HG03064 (cell line): Measurements from ENCODE around the gene ALG14.
A peak's percentile ranks its signal among the peaks of the same experiment; 100 is the strongest.
"Not testable (repeated sequence)": the region's sequence is repeated elsewhere in the genome, so short reads cannot be mapped to it uniquely, and the experiment has no call there.

Experiments used
- ATAC-seq: cut with Tn5 transposase; IDR thresholded peaks from one replicate; pipeline ENCODE4 v1.9.1; 2021; ENCODE audit warnings: low read depth; ENCODE audit not compliant: unreplicated experiment

Gene ALG14, protein sequence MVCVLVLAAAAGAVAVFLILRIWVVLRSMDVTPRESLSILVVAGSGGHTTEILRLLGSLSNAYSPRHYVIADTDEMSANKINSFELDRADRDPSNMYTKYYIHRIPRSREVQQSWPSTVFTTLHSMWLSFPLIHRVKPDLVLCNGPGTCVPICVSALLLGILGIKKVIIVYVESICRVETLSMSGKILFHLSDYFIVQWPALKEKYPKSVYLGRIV

DNA sequence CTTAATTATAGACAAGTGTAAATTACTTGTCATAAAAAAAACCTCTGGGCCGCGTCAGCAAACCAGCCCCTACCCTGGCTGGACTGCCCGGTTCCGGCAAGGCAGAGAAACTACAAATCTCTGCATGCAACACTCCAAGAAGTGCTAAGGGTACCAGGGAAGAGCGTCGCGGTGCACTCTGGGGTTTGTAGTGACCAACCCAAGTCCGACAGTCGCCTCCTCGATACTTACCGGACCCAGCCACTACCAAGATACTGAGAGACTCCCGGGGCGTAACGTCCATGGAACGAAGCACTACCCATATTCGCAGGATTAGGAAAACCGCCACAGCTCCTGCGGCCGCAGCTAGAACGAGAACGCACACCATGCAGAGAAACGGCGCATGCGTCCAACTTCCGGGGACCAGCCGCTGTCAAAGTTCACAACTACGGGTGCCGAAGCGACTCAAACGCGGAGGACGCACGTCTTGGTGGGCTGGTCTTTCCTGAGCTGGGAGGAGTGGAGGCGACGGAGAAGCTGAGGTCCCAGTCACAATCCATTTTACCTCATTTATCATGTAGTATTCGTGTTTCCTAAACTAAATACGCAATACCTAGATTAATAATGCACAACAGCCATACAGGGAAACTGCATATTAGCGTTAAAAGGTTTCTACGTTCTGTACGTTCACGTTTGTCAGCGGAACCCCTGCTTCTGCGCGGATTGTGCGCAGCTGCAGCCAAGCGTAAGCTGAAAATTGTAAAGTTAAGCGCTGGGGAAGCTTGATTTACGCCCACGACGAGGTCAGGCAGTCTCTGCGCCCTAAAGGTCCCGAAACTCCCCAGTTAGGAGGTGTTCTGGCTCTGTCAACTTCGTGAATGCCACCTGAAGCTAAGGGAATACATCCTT lies at the start of gene ALG14:
Gene ALG14 (minus strand): TSS at position 420 of the 888 bp plus-strand sequence. CDS start 53 bp downstream, at position 367.
- ATAC-seq = peak; percentile 96

DNA sequence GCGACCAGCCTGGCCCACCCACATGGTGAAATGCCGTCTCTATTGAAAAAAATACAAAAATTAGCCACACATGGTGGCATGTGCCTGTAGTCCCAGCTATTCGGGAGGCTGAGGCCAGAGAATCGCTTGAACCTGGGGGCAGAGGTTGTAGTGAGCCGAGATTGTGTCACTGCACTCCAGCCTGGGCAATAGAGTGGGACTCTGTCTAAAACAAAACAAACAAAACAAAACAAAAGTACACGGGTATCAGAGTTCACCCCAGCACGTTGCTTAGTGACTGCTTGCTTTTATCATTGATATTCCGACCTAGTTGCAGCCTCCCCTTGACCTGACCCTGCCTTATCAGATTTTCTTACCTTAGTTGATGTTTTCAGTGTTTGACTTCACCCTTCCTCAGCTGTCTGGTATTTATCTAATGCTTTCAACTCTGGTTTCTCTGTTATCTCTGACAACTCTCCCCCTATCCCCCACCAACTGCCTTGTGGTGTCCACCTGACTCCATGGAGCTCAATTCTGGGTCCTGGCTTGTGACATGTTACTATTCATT lies 49.5 kb upstream of the ALG14 start:
- ATAC-seq = no peak

- no peak for ATAC-seq
Observed at GRCh38 chr1:95119273-95119672, 46.5 kb upstream of the ALG14 start.

- no peak for ATAC-seq
Observed at GRCh38 chr1:95118710-95119109, 46.0 kb upstream of the ALG14 start.

- no peak for ATAC-seq
Observed at GRCh38 chr1:95118067-95118499, 45.3 kb upstream of the ALG14 start.

GRCh38 chr1:95117207-95118066 lies 44.7 kb upstream of the ALG14 start, which contains the start of gene TLCD4:
Gene TLCD4, plus strand, starts transcription at chr1:95117355. Its CDS starts 26,547 bp downstream, at chr1:95143902.
- no peak for ATAC-seq

GRCh38 chr1:95116580-95117206 lies 43.9 kb upstream of the ALG14 start:
- ATAC-seq = peak; percentile 67

DNA sequence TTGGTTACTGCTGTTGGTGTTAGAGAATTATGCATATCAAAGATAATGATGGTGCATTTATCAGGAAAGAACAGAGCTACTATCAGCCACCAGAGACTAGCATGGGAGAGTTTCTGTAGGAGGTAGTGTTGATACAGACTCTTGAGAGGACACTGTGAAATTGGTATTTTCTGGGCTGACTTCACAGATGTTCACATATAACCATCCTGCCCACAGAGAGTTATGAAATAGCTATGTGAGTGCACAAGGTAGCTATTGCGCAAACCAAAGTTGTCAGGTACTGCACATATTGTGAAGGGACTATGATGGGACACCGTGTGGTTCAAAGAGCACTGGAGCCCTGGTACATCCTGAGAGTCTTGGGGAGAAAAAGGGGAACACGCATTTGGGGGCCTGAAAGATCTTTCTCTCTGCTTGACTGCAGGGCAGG lies 43.0 kb upstream of the ALG14 start:
- no peak for ATAC-seq

GRCh38 chr1:95113684-95114083 lies 40.9 kb upstream of the ALG14 start:
- ATAC-seq = no peak

DNA sequence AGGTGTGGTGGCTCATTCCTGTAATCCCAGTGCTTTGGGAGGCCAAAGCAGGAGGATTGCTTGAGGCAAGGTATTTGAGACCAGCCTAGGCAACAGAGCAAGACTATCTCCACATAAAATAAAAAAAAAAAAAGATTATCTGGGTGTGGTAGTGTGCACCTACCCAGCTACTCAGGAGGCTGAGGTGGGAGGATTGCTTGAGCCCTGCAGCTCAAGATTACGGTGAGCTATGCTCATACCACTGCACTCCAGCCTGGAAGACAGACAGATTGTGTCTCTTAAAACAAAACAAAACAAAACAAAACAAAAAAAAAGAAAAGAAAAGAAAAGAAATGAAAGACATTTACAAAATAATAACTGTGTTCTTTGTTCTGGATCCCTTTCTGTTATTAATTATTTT lies 38.3 kb upstream of the ALG14 start:
- no peak for ATAC-seq

- no peak for ATAC-seq
Observed at GRCh38 chr1:95108792-95109191, 36.0 kb upstream of the ALG14 start.

- ATAC-seq = no peak
Observed at GRCh38 chr1:95098196-95098595, 25.4 kb upstream of the ALG14 start.

- ATAC-seq = no peak
Observed at GRCh38 chr1:95097426-95097825, 24.7 kb upstream of the ALG14 start.

- no peak for ATAC-seq
Observed at GRCh38 chr1:95096218-95096841, 23.6 kb upstream of the ALG14 start.

DNA sequence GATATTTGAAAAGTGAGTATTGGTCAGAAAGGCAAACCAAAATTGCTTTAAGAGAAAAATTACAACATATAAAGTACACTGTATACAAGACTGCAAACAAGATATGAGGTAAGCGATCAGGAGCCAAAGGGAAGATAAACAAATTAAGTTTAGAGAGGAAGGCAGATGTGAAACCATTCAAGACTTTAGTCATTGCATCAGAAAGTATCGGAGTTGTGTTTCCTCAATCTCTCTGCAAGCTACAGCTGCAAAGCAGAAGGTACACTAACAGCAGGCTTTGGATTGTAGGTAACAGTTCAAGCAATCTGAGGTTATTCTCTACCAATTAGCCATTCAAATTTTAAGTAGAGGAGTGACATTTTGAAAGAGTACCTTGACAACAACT lies 23.1 kb upstream of the ALG14 start:
- no peak for ATAC-seq

DNA sequence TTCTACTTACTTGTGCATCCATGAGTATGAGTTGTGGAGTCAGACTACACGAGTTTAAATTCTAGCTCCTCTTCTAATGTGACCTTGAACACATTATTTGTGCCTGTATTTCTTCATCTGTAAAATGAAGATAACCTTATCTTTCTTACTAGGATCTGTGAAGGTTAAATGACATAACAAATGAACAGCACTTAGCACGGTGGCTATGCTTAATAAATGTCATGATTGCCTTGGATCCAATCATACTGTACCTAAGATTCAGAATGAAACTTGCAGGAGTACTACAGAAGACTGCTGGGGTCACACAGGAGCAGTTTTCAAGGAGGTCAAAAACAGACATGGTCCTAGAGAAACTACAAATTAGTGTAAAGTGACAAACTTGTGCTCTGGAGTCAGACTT lies 22.2 kb upstream of the ALG14 start:
- no peak for ATAC-seq

GRCh38 chr1:95093296-95093695 lies 20.5 kb upstream of the ALG14 start:
- ATAC-seq = no peak

- ATAC-seq = not testable (repeated sequence)
Observed at GRCh38 chr1:95092891-95093290, 20.1 kb upstream of the ALG14 start.

- ATAC-seq = not testable (repeated sequence)
Observed at GRCh38 chr1:95091290-95091689, 18.5 kb upstream of the ALG14 start.
